WTC11 (cell line): ENCODE results near the gene SLC9A3. TPM values are rescaled to one million over a fixed set of nuclear protein-coding genes. Genes with fewer than 3 reads are reported as not detected.

Experiments
- ATAC-seq: fragments of 200-7000 bp; cut with Tn5 transposase; 2 replicates; pipeline ENCODE4 v1.10.0; 2021; ENCODE audit warnings: mild to moderate bottlenecking, moderate library complexity
- CTCF ChIA-PET: fragments of 300-600 bp; sonication (Branson Sonifier 250); formaldehyde crosslinking; loops from one replicate; lab custom pipeline; 2021; ENCODE audit warnings: antibody characterized with exemption; lab: Charles Lee
- POLR2A ChIA-PET: fragments of 350-600 bp; sonication (Branson Sonifier 250); formaldehyde crosslinking; loops from one replicate; lab custom pipeline; 2021; ENCODE audit warnings: antibody characterized with exemption; lab: Charles Lee
- DNase-seq: peaks from one replicate; pipeline ENCODE4 v3.0.0; 2021; ENCODE audit warnings: low spot score
- H3K27ac Mint-ChIP-seq: 2 replicates; pipeline ENCODE4 v1.8.0; 2021; ENCODE audit warnings: mixed read lengths
- H3K27me3 Mint-ChIP-seq: 2 replicates; pipeline ENCODE4 v1.8.0; 2021; ENCODE audit warnings: low read depth, mild to moderate bottlenecking, moderate library complexity, mixed read lengths
- H3K36me3 Mint-ChIP-seq: 2 replicates; pipeline ENCODE4 v1.8.0; 2021; ENCODE audit warnings: mixed read lengths
- H3K4me1 Mint-ChIP-seq: 2 replicates; pipeline ENCODE4 v1.8.0; 2022; ENCODE audit warnings: mixed read lengths
- H3K4me3 Mint-ChIP-seq: 2 replicates; pipeline ENCODE4 v1.8.0; 2021; ENCODE audit warnings: mild to moderate bottlenecking, moderate library complexity, mixed read lengths
- H3K9me3 Mint-ChIP-seq: 2 replicates; pipeline ENCODE4 v1.8.0; 2021; ENCODE audit warnings: mixed read lengths
- ARID4B ChIP-seq: sonication (generic); formaldehyde crosslinking; IDR thresholded peaks from 2 replicates; pipeline ENCODE4 v1.8.0; 2023; ENCODE audit warnings: missing genetic modification reagents, mild to moderate bottlenecking, borderline replicate concordance
- CBFB ChIP-seq: sonication (generic); formaldehyde crosslinking; IDR thresholded peaks from 2 replicates; pipeline ENCODE4 v1.8.1; 2022; ENCODE audit warnings: mild to moderate bottlenecking, low read depth, missing genetic modification reagents
- E2F1 ChIP-seq: sonication (generic); formaldehyde crosslinking; IDR thresholded peaks from 2 replicates; pipeline ENCODE4 v1.8.0; 2022; ENCODE audit warnings: mild to moderate bottlenecking, missing genetic modification reagents
- EMX1 ChIP-seq: fragments of 250-450 bp; sonication (Bioruptor Pico); IDR thresholded peaks from 2 replicates; pipeline ENCODE4 v1.8.0; 2021; ENCODE audit warnings: mild to moderate bottlenecking
- FOXP4 ChIP-seq: sonication (generic); formaldehyde crosslinking; IDR thresholded peaks from 2 replicates; pipeline ENCODE4 v1.8.0; 2022; ENCODE audit warnings: mild to moderate bottlenecking, missing genetic modification reagents
- NR2C2 ChIP-seq: sonication (generic); formaldehyde crosslinking; IDR thresholded peaks from 2 replicates; pipeline ENCODE4 v1.8.0; 2022; ENCODE audit warnings: mild to moderate bottlenecking, missing genetic modification reagents
- SMAD4 ChIP-seq: sonication (generic); formaldehyde crosslinking; IDR thresholded peaks from 2 replicates; pipeline ENCODE4 v1.8.0; 2022; ENCODE audit warnings: mild to moderate bottlenecking, missing genetic modification reagents
- USF1 ChIP-seq: sonication (generic); formaldehyde crosslinking; IDR thresholded peaks from 2 replicates; pipeline ENCODE4 v1.8.0; 2022; ENCODE audit warnings: mild to moderate bottlenecking, missing genetic modification reagents
- ZMAT4 ChIP-seq: fragments of 250-450 bp; sonication (Bioruptor Pico); IDR thresholded peaks from 2 replicates; pipeline ENCODE4 v1.9.0; 2021; ENCODE audit warnings: mild to moderate bottlenecking
- ZNF232 ChIP-seq: sonication (generic); formaldehyde crosslinking; IDR thresholded peaks from 2 replicates; pipeline ENCODE4 v1.8.0; 2022; ENCODE audit warnings: mild to moderate bottlenecking, missing genetic modification reagents
- ZNF423 ChIP-seq: fragments of 250-450 bp; sonication (Bioruptor Pico); IDR thresholded peaks from 2 replicates; pipeline ENCODE4 v2.1.2; 2022; ENCODE audit warnings: mild to moderate bottlenecking, moderate library complexity
- total RNA-seq: library from RNA; stranded (reverse); gene quantifications from 3 replicates; pipeline ENCODE4 v1.2.3, GENCODE V29; 2021
- TF ChIP-seq, protein P1 (sequence below): sonication (generic); formaldehyde crosslinking; IDR thresholded peaks from 2 replicates; pipeline ENCODE4 v1.8.1; 2022; ENCODE audit warnings: missing genetic modification reagents, borderline replicate concordance
- TF ChIP-seq, protein P2 (sequence below): sonication (generic); formaldehyde crosslinking; IDR thresholded peaks from 2 replicates; pipeline ENCODE4 v1.8.0; 2023; ENCODE audit warnings: missing genetic modification reagents
- TF ChIP-seq, protein P3 (sequence below): fragments of 250-450 bp; sonication (Bioruptor Pico); IDR thresholded peaks from 2 replicates; pipeline ENCODE4 v1.9.0; 2021; ENCODE audit warnings: moderate library complexity, mild to moderate bottlenecking, inconsistent platforms, borderline replicate concordance
- TF ChIP-seq, protein P4 (sequence below): sonication (generic); formaldehyde crosslinking; IDR thresholded peaks from 2 replicates; pipeline ENCODE4 v1.8.1; 2023; ENCODE audit warnings: mild to moderate bottlenecking, missing genetic modification reagents

SLC9A3 gene
- total RNA-seq, 1 experiment from 2014 or later: 1.6 TPM

DNA sequence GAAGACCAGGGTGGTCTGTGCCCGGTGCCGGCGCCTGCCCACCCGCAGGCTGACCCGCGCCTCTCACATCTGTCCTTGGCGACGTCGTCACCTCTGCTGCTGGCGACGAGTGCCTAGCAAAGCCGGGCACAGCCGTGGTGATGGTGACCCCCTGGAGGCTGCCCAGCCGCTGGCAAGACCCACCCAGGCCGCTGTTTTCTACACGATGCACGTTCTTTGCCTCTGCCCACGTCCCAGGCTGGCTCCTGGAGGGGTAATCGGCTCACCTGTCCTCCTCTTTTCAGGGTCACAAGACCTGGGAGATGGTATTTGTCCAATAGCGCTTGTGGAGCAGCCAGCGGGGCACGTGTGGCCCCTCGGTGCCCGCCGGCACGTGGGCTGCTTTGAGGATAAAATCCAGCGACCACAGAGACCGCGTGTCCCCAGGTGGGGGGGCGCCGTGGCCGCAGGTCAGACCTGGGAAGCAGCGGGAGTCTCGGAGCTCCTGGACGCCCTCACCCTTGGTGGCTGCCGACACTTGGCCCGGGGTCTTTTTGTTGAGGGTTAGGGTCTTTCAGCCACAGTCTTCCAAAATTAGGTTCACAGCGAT, 29.5 kb downstream of the SLC9A3 start (continued):
- TF ChIP-seq ZMAT4: no peak
- TF ChIP-seq, protein P1, sequence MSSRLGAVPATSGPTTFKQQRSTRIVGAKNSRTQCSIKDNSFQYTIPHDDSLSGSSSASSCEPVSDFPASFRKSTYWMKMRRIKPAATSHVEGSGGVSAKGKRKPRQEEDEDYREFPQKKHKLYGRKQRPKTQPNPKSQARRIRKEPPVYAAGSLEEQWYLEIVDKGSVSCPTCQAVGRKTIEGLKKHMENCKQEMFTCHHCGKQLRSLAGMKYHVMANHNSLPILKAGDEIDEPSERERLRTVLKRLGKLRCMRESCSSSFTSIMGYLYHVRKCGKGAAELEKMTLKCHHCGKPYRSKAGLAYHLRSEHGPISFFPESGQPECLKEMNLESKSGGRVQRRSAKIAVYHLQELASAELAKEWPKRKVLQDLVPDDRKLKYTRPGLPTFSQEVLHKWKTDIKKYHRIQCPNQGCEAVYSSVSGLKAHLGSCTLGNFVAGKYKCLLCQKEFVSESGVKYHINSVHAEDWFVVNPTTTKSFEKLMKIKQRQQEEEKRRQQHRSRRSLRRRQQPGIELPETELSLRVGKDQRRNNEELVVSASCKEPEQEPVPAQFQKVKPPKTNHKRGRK (CRISPR knock-in tag): no peak
- no peak for TF ChIP-seq USF1 (CRISPR knock-in tag)
- TF ChIP-seq, protein P2, sequence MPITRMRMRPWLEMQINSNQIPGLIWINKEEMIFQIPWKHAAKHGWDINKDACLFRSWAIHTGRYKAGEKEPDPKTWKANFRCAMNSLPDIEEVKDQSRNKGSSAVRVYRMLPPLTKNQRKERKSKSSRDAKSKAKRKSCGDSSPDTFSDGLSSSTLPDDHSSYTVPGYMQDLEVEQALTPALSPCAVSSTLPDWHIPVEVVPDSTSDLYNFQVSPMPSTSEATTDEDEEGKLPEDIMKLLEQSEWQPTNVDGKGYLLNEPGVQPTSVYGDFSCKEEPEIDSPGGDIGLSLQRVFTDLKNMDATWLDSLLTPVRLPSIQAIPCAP (CRISPR knock-in tag): no peak
- TF ChIP-seq EMX1 (CRISPR knock-in tag): no peak
- TF ChIP-seq, protein P3, sequence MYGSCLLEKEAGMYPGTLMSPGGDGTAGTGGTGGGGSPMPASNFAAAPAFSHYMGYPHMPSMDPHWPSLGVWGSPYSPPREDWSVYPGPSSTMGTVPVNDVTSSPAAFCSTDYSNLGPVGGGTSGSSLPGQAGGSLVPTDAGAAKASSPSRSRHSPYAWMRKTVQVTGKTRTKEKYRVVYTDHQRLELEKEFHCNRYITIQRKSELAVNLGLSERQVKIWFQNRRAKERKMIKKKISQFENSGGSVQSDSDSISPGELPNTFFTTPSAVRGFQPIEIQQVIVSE (CRISPR knock-in tag): no peak

- POLR2A ChIA-PET: interaction anchor here (0.8 kb wide), 1 partner anchor 195 kb away, joined by 3 read pairs; no protein-coding TSS in a partner anchor
- H3K4me3 Mint-ChIP-seq: no peak overlapping the region
- CTCF ChIA-PET: interaction anchor here (0.9 to 1.7 kb wide), 5 partner anchors 12 to 177 kb away, joined by 3 to 6 read pairs (median 4); no protein-coding TSS in a partner anchor
- H3K27ac Mint-ChIP-seq: no peak overlapping the region
- no peak for TF ChIP-seq E2F1 (CRISPR knock-in tag)
- TF ChIP-seq, protein P3 (CRISPR knock-in tag): no peak
- no peak for TF ChIP-seq SMAD4 (CRISPR knock-in tag)
- TF ChIP-seq ZNF423 (CRISPR knock-in tag): no peak
- TF ChIP-seq FOXP4 (CRISPR knock-in tag): no peak
- peaks cover 91% of the 10 kb centered on the region for H3K27me3 Mint-ChIP-seq
- peaks cover 15% of the 10 kb centered on the region for H3K4me1 Mint-ChIP-seq
- H3K36me3 Mint-ChIP-seq: no peaks in the 10 kb centered on the region
- DNase-seq (no peak), ATAC-seq (no peak)
- no peaks in the 10 kb centered on the region for H3K9me3 Mint-ChIP-seq
Measured at GRCh38 chr5:493758-494157, 30.5 kb downstream of the SLC9A3 start.

- no peak for ATAC-seq
- H3K9me3 Mint-ChIP-seq: no peaks in the 10 kb centered on the region
- H3K27ac Mint-ChIP-seq: no peak overlapping the region
- ChIA-PET CTCF (interaction anchor here (0.7 to 3.3 kb wide), 8 partner anchors 13 to 176 kb away, joined by 3 to 12 read pairs (median 4); no protein-coding TSS in a partner anchor), POLR2A (interaction anchor here (0.8 kb wide), 1 partner anchor 194 kb away, joined by 3 read pairs; no protein-coding TSS in a partner anchor)
- no peaks in the 10 kb centered on the region for H3K36me3 Mint-ChIP-seq
- DNase-seq: no peak
- peak overlapping the region; percentile 50 for H3K4me3 Mint-ChIP-seq
- H3K4me1 Mint-ChIP-seq: peaks cover 15% of the 10 kb centered on the region
- peaks cover 86% of the 10 kb centered on the region for H3K27me3 Mint-ChIP-seq
- no peak for TF ChIP-seq ZNF232 (CRISPR knock-in tag)
- no peak for TF ChIP-seq CBFB
- TF ChIP-seq ARID4B (CRISPR knock-in tag): no peak
- TF ChIP-seq, protein P4, sequence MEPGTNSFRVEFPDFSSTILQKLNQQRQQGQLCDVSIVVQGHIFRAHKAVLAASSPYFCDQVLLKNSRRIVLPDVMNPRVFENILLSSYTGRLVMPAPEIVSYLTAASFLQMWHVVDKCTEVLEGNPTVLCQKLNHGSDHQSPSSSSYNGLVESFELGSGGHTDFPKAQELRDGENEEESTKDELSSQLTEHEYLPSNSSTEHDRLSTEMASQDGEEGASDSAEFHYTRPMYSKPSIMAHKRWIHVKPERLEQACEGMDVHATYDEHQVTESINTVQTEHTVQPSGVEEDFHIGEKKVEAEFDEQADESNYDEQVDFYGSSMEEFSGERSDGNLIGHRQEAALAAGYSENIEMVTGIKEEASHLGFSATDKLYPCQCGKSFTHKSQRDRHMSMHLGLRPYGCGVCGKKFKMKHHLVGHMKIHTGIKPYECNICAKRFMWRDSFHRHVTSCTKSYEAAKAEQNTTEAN (CRISPR knock-in tag): no peak
- no peak for TF ChIP-seq NR2C2
- TF ChIP-seq, protein P3 (CRISPR knock-in tag): no peak
Measured at GRCh38 chr5:493119-493701, 31.0 kb downstream of the SLC9A3 start.
